HG03460 (cell line): Measurements from ENCODE around the gene SPTAN1.
"Not testable (repeated sequence)": the region's sequence is repeated elsewhere in the genome, so short reads cannot be mapped to it uniquely, and the experiment has no call there.

Experiments
- ATAC-seq: cut with Tn5 transposase; IDR thresholded peaks from one replicate; pipeline ENCODE4 v1.9.1; 2021; ENCODE audit not compliant: unreplicated experiment

The SPTAN1 gene

DNA sequence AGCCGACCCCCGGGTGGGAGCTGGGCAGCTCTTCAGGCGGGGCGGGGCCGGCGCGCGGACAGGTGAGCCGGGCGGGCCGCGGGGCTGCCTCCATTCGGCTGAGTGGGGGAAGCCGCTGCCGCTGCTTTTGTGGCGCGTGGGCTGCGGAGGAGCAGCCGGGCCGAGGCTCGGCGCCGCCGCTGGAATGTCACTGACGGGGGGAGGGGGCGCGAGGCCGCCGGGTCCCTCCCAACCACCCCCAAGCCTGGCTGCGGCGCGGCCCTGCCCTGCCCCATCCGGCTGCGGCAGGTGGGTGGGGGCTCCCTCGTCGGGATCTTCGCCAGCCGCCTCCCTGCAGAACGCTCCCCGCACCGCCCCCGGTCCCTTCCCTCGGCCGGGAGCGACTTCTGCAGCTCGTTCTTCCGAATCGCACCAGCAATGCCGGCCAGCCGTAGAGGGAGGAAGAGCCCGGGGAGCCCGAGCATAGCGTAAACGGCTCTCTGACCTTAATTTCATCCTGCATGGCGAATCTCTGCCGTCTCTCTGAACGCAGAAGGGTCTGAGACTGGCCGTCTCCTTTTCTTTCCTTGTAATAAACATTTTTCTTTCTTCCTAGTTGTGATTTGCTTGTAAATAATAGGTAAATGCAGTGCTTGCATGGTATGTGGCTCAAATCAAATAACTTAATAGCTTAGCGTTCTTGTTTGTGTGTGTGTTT is 505 bp downstream of the SPTAN1 start:
- peak; percentile 39 for ATAC-seq

DNA sequence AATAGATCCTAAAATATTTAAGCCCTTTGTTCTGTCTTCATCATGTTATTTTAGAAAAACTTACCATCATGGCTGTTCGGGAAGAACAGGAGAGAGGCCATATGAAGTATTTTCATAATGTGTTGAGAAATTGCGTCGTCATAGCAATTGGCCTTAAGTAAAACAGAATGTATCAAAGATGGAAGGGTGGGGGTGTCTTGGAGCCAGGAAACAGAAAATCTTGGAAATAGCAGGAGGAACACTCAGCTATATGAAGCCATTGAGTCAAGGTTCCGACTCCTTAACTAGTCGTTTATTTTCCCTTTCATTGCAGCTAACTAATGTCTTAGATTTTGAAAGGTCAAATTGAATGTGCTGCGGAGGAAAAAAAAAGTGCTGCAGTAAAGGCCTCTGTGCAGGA is 1.3 kb downstream of the SPTAN1 start:
- ATAC-seq, result no peak

DNA sequence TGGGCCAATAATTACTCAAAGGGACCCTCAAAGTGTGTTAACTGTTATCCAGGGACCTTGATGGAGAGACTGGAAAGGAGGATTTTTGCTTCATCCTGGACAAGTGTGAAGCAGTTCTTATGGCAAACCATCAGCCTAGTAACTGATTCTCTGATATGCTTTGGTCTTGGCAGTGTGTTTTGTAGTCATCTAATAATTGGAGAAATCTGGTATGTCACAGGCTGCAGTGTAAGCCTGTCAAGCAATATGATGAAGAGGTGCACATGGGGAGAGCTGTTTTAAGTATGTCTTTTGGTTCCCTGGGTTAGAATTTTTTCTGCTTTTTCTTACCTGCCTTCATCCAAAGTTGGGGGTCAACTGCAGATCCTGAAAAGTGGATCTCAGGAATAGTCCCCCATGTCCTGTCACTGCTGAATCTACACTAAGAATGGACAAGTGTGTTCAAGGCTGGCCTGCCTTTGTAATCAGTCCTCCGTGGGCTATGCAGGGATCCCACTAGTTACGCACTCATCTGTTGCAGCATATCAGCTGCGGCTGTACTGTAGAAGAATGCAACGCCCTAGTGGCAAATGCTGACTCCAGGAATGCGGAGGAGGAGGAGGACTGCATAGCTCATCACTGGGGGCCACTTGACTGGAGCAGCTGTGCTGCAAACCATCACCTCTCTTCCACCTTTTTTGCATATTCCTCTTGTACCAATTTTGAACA is 1.9 kb downstream of the SPTAN1 start:
- ATAC-seq, result no peak

DNA sequence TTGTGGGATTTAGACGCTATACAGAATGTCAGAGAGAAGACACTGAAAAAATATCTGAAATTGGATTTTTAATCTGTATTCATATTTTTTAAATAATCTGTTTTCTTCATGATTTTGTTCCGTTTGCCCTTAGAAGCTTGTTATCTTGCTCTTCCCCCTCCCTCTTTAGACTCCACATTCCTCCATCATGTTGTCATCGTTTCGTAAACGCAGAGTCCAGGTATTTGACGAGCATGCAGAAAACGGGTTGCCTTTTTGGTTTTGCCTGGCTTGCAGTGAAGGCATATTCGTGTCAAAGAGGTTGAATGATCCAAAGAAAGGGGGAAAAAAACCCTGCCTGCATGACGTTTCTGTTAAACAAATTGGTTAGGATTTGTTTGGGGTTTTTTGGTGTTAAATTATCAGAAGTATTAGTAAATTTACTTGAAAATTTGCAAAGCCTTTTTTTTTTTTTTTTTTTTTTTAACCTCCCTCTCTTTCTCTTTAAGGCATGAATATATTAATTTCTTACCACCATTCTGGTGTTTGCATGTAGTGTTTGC is 2.9 kb downstream of the SPTAN1 start:
- no peak for ATAC-seq

DNA sequence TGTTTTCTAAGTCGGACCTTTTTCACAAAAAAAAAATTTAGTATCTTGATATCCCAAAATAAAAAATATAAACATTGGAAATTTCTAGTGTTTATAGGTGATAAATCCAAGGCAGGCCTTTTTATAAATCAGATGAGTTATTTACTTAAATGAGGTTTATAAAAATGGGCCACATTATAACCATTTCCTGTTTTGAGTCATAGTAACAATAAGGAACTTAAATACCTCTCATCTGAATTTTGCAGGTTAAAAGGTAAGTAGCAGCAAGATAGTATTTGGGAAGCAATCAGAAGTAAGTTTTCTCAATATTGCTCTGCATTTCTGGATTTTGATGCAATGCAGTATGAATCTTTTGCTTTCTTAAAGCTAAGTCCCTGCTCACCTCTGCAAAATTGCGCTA is 3.9 kb downstream of the SPTAN1 start:
- ATAC-seq, result no peak

DNA sequence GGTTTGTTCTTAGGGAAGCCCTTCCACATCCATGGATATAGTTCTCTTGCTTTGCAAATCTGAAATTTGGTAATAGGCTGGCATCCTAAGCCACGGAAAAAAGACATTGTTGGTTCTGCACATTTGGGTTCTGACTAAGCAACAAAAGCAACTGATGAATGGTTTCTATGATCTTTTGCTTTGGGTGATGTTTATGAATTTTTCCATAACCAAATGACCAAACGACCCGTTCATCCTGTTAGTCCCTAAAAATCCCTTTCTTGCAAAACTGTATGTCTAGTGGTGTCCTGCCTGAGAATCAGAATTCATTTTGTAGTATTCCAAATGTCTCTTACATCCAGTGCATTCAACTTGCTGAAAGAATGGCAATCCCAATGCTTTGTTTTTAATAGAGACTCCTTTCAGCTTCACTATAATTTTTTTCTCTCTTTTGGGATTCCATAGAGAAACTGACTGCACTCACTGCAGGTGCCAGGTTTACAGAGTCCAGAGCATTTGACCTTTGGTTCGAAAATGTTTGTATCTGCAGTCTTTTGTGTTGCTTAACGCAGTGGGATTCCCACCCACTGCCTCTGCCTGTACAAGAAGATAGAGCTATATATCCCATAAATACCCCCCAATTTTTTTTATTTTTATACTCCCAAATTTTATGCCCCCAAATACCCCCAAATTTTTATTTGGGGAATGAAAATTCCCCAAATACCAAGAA is 4.7 kb downstream of the SPTAN1 start:
- no peak for ATAC-seq

DNA sequence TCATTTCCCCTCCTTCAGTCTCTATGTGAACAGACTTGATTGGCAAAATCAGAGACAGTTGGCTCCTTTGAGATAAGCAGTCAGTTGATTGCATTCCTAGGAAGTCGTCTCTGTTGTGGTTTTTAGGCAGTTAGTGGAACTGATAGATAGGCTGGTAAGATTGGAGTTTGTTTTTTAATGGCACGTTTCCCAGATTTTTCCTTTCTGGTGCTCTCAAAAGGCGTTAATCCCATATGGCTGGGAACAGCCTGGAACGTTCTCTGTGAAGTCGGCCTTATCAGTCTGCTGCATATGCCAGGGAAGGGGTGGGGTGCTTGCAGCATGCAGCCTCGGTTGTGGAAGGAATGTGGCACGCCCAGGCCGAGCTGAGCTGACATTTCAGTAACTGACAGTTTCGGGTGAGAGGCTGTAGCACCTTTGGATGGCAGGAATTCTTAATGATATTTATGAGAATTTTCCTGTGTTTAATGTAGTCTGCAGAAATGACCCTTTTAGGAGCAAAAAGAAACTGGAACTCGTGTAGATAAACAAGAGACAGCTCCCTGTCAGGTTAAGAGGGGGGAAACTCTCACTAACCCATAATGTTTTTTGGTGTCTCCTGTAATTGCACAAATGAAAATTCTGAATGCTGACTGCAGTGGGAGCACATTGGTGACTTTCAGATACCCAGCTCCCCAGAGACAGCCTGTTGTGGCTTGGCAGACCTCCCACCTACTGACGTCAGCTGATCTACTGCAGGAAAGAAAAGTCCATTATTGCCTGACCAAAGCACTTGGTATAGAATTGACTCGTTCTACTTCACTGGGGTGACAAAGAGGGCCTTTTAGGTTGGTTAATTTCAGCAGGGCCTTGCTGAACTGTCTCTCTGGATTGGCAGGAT is 6.3 kb downstream of the SPTAN1 start:
- ATAC-seq, result peak; percentile 72

DNA sequence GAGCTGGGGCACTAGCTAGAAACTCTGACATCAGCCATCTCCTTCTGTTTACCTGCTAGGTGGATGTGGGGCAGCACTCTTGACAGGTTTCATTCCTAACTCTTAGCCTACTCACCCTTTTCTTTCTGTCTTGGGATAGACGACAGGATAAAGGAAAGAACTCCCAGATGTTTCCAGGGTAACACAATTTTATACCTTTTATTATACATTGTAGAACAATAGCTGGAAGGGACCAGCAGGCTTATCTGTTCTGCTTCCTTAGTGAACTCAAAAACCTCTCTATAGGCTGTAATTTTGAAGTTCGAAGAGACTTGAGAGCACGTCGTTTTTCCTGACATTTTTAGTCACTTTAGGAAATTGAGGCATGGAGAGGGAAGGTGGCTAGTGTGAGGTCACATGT is 13.2 kb downstream of the SPTAN1 start:
- ATAC-seq, result no peak

DNA sequence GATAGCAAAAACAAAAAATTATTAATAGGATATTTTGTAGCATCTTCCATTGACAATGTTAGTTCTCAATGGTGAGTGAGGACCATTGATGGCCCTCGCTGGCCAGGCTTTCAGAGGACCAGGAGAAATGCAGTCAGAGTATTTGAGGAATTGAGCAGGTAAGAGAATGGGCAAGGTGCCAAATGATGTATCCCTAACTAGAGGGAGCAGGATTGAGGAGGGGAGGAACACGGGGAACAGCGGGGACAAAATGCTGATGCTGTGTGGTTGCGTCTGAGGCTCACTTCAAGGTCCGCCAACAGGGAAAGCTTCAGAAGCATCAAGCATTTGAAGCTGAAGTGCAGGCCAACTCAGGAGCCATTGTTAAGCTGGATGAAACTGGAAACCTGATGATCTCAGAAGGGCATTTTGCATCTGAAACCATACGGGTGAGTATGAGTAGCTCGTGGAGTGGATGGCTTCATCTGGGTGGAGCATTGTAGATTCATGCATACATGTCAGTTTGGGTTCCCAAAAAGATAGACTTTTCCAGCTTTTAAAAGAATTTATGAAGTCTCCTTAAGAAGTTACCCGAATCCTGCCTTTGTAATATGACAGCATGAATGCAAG is 16.2 kb downstream of the SPTAN1 start:
- ATAC-seq, result no peak

DNA sequence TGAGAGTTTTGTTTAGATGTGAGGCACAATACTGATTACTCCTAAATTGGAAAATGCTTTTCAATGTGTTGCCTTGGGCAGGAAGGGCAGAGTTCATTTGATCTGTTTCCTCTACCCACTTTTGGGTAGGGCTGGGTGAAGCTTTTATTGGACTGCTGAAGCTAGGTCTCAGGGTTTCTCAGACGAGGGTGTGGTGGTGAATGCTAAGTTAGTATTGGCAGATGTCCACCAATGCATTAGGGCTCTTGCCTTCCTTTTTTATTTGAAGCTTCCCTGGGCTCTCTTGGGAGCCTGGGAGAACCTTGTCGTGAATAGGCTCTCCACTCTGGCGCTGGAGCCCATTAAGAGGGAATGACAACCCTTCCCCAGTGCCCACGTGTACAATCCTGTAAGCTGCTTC is 23.1 kb downstream of the SPTAN1 start:
- no peak for ATAC-seq

DNA sequence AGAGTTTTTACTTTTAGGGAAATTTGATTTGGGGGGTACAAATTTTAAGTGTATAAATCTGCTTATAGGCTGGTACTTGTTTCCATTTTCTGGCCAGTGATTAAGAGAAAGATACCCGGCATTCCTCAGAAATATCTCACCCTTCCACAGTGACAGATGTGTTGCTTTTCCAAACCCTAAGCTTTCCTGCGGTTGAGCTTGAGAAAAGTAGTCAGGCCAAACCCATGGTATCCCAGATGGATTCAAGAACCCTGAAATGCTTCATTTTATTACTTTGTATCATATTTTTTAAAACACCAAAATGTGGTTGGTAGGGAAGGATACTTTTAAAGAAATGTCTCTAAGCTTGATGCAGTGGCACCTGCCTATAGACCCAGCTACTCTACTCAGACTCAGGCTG is 23.5 kb downstream of the SPTAN1 start:
- ATAC-seq, result no peak

DNA sequence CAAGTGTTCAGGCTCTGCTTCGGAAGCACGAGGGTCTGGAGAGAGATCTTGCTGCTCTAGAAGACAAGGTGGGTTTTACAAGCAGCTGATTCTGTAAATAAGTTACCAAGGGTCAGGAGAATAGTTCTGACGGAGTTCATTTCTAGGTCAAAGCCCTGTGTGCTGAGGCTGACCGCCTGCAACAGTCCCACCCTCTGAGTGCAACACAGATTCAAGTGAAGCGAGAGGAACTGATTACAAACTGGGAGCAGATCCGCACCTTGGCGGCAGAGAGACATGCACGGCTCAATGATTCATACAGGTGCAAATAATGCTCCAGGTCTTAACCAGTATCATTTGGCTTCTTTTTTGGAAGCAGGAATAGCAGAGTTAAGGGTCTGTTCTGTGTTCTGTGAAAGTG is 24.8 kb downstream of the SPTAN1 start:
- no peak for ATAC-seq

DNA sequence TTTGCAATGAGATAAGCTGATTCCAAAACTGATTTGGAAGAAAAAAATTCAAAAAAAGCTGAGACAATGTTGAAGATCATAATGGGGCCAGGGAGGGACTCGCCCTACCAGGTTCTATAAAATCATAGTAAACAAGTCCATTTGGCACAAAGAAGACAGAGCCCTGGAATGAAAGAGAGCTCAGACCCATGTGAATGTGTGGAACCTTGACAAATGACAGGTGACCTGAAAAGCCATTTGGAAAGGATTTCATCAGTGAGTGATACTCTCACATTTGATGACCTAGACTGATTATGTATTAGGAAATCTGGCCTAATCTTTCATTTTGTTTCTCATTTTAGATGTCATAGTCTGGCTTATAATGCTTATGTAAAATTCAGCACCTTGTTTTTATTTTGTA is 26.8 kb downstream of the SPTAN1 start:
- ATAC-seq, result no peak

DNA sequence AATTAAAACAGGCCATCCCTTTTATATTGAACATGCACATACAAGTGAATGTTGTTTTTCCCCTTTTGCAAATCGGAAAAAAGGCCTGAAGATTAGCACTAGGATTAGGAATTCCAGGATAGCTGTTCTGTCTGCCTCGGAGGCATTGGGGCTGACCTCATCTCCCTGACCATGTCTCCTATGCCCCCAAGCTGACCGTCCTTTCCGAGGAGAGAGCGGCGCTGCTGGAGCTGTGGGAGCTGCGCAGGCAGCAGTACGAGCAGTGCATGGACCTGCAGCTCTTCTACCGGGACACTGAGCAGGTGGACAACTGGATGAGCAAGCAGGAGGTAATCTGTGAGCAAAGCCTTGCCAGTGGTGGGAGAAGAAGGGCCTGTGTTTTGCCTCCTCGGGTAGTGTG is 28.3 kb downstream of the SPTAN1 start:
- ATAC-seq, result no peak

DNA sequence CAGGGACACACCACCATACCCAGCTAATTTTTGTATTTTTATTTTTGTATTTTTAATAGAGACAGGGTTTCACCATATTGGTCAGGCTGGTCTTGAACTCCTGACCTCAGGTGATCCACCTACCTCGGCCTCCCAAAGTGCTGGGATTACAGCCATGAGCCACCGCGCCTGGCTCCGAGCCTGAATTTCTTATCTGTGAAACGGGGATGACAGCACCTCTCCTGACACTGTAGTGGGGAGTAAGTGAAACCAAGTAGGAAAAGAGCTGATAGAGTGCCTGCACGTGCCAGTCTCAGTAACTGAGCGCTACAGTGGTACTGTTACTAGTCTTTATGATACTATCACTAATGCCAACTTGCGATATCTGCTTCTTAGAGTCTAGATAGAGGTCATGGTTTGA is 32.8 kb downstream of the SPTAN1 start:
- ATAC-seq, result not testable (repeated sequence)

DNA sequence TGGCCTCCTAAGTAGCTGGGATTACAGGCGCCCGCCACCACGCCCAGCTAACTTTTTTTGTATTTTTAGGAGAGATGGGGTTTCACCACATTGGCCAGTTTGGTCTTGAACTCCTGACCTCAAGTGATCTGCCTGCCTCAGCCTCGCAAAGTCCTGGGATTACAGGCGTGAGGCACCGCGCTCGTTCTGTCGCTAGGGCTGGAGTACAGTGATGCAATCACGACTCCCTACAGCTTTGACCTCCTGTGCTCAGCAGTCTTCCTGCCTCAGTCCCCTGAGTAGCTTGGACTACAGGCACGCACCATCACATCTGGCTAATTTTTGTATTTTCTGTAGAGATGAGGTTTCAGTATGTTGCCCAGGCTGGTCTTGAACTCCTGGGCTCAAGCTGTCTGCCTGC is 34.5 kb downstream of the SPTAN1 start:
- not testable (repeated sequence) for ATAC-seq

DNA sequence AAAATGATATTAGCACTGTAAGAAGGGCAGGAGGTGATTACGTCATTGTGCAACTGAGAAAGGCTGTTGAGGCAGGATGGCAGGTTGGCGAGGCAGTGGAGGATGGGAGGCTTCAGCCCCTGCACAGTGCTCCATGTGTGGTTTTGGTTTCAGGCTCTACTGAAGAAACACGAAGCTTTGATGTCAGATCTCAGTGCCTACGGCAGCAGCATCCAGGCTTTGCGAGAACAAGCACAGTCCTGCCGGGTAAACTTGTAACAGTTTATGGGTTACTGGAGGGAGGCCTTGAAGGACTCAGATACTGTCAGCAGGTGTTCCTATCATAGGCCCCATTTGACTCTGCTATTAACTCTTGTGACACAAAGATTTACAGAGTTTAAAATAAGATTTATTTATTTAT is 35.1 kb downstream of the SPTAN1 start:
- no peak for ATAC-seq

DNA sequence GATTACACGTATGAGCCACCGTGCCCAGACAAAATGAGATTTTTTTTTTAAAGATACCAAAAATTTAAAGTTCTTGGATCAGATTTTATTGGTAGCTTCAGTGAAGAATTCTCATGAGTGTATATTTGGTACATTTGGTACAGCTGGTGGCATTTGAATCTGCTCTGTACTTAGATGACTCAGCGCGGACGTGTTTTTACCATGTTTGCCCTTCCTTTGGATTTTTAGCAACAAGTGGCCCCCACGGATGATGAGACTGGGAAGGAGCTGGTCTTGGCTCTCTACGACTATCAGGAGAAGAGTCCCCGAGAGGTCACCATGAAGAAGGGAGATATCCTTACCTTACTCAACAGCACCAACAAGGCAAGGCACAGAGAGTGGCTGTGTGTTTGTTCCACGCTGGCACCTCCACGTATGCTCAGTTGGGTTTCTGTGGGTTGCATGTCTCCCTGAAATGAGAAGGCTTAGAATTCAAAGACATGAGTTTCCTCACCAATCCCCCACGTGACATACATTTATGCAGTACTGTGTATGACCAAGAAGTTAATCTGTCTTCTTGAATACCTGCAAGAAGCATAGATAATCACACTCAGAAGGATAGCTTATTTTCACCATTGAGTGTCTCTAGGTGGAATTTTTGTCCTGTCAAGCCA is 36.3 kb downstream of the SPTAN1 start:
- no peak for ATAC-seq

DNA sequence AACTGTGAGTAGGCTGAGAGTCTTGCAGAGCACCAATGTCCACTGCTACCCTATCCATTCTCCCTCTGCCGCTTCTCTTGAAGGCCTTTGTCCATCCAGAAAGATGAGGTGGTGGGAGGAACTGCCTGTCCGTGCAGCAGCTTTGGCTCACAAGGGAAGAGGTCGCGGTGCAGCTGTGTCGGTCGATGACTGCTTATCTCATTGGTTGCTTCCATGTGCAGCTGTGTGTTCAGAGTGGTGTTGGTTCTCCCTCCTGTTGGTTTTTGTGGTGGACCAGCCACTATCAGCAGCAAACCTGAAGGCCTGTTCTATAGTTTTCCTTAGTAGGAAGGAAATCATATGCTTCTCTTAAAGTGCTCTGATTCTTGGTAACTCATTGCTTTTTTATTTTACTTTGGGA is 40.7 kb downstream of the SPTAN1 start:
- no peak for ATAC-seq

DNA sequence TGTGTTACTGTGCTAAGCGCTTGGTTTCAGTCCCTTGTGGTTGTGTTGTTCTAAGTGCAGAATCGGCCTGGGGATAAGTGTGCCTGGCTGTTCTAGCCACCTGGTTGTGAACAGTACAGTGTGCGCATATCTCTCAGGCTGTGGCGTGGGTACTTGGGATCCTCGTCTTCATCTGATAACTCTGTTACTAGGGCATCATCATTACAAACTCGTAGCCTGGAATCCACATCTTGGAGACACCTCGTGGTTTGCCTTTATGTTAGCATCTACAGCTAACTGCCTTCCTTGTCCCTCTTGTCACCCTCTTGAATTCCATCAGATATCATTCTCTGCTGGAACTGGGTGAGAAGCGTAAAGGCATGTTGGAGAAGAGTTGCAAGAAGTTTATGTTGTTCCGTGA is 41.5 kb downstream of the SPTAN1 start:
- no peak for ATAC-seq
